OCI-LY7 (cell line): Measurements from ENCODE around the gene ID2.

ENCODE experiments used
- EZH2phosphoT487 ChIP-seq: fragments of 200-600 bp; sonication (generic); IDR thresholded peaks from 2 replicates; pipeline ENCODE4 v1.6.1; 2018; ENCODE audit warnings: low read depth, borderline replicate concordance, mild to moderate bottlenecking, mixed run types, antibody characterized with exemption, low read length, moderate library complexity, mixed read lengths
- TF ChIP-seq, protein P1 (sequence below): fragments of 200-600 bp; sonication (generic); conservative IDR thresholded peaks from 2 replicates; pipeline ENCODE4 v1.5.1; 2014; ENCODE audit warnings: mild to moderate bottlenecking, antibody characterized with exemption, low read length, moderate library complexity, mixed read lengths

DNA sequence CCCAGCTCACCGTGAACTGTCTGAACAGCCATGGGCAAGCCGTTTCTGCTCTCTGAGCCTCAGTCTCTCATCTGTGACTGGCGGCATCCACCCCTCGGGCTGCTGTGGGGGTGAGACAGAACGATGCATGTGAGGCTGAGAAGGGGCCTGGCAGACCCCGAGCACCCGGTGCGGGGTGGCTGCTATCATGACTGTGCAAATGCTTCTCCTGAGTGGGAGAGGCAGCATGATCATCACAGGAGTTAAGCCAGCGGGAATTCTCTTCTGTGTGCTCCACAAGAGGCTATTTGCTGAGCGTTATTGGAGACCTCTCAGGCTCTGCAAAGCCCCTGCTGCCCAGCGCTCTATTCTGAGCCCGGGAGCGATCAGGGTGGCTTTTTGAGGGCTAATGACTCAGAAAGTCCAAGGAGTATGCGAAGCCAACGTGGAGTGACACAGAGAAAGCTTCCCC is 45.8 kb upstream of the ID2 start:
- TF ChIP-seq, protein P1, sequence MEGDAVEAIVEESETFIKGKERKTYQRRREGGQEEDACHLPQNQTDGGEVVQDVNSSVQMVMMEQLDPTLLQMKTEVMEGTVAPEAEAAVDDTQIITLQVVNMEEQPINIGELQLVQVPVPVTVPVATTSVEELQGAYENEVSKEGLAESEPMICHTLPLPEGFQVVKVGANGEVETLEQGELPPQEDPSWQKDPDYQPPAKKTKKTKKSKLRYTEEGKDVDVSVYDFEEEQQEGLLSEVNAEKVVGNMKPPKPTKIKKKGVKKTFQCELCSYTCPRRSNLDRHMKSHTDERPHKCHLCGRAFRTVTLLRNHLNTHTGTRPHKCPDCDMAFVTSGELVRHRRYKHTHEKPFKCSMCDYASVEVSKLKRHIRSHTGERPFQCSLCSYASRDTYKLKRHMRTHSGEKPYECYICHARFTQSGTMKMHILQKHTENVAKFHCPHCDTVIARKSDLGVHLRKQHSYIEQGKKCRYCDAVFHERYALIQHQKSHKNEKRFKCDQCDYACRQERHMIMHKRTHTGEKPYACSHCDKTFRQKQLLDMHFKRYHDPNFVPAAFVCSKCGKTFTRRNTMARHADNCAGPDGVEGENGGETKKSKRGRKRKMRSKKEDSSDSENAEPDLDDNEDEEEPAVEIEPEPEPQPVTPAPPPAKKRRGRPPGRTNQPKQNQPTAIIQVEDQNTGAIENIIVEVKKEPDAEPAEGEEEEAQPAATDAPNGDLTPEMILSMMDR, result no peak
- TF ChIP-seq EZH2phosphoT487, result no peak
